T-helper 2 cell treated with Interferon-gamma antibody and Interleukin-4, amounts not matched to agents 100 ng/mL and 5 ng/mL, for 36 hours (primary cell): ENCODE data around the gene ARHGAP45. TPM values are rescaled to one million over a fixed set of nuclear protein-coding genes. Genes with fewer than 3 reads are reported as not detected.

ENCODE experiments used
- intact Hi-C: fragments of 100-400 bp; cut with micrococcal nuclease; formaldehyde crosslinking; loops from one replicate; pipeline ENCODE4 v1.15.1; 2023
- total RNA-seq: library from RNA; stranded (reverse); gene quantifications from 2 replicates; pipeline ENCODE4 v1.2.3, GENCODE V29; 2022

Gene ARHGAP45
- total RNA-seq, 1 donor from 2014 or later: 407 TPM

GRCh38 chr19:1038978-1039645 lies 27.9 kb upstream of the ARHGAP45 start:
- intact Hi-C loops: loop anchor here (5.0 kb wide), 1 partner anchor 213 kb away; no protein-coding TSS in a partner anchor

DNA sequence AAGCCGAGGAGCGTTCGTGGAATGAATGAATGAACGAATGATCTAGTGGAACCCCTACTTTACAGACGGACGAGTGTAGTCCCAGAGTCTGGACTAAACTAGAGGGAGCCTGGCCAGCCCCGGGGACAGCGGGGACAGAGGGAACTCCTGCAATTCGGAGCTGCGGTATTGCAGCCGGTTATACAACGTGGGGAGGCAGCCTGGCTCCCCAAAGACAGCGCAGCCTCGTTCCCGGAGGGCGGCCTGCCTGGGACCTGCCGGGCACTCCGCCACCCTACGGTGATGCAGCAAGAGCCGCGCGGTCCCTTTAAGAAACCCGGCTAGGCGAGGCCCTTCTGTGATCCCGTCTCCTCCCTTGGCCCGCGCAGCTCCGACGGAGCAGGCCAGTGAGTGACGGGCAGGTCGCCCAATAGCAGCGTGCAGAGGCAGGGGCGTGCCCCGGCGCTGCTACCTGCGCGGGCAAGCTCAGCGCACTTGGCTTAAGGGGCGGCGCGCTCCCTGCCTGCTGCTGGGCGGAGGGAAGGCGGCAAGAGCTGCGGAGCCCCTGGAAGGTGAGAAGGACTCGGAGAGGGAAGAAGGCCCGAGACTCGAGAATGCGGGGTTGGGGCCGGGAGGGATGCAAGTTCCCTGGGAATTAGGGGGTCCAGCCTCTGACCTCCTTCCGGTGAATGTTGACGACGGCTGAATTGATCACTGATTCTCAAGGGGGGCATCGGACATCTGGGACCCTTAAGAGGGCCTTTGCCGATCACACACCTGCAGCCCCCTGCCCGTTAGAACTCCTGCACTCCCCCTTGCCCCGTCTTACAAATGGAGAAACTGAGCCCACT lies 27.1 kb upstream of the ARHGAP45 start, which contains the start of gene ABCA7:
TSS of gene ABCA7 (plus strand) at position 462 of the 830 bp plus-strand sequence. CDS start 1,255 bp downstream, outside the sequence.
- intact Hi-C loops: loop anchor here (2.0 to 5.0 kb wide), 3 partner anchors 19 to 212 kb away; partner anchors contain the start of genes RNU6-2 and TMEM259

DNA sequence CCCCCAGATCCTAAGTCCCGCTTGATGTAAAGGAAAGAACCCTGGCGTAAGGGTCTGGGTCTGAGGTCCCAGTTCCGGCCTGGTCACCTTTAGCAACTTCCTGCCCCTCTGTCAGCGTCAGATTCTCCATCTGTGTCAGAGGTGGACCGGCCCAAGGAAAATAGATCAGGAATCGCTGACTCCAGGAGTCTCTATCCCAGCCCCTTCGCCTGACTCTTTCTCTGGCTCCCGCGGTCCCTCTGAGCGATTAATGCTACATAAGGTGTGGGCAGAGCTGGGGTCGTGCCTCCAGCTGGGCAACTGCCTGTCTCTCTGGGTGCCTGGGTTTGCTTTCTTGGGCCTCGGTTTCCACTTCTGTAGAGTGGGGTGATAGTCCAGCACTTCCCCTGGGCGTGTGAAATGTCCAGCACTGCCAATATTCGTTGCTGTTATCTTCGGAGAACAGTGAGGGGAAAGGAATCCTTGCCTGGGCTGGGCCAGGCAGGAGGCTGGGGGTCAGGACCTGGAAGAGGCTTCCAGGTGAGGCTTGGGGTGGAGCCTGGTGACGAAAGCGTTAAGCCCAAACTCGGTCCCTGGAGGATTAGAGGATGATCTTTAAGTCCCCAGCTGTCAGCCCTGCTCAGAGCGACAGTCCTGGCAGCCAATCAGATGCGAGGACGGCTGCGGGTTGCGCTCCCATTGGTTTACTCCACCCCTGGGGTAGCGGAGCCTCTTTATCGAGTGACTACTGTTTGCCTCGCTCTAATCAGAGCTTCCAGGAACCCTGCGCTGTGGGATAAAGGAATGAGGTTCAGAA lies 26.3 kb upstream of the ARHGAP45 start:
- intact Hi-C loops: loop anchor here (2.0 kb wide), 2 partner anchors 20 to 28 kb away; partner anchors contain the start of genes RNU6-2 and TMEM259

- intact Hi-C loops: loop anchor here (2.0 kb wide), 2 partner anchors 21 to 27 kb away; partner anchors contain the start of genes RNU6-2 and TMEM259
Measured at GRCh38 chr19:1041272-1041834, 25.6 kb upstream of the ARHGAP45 start.

DNA sequence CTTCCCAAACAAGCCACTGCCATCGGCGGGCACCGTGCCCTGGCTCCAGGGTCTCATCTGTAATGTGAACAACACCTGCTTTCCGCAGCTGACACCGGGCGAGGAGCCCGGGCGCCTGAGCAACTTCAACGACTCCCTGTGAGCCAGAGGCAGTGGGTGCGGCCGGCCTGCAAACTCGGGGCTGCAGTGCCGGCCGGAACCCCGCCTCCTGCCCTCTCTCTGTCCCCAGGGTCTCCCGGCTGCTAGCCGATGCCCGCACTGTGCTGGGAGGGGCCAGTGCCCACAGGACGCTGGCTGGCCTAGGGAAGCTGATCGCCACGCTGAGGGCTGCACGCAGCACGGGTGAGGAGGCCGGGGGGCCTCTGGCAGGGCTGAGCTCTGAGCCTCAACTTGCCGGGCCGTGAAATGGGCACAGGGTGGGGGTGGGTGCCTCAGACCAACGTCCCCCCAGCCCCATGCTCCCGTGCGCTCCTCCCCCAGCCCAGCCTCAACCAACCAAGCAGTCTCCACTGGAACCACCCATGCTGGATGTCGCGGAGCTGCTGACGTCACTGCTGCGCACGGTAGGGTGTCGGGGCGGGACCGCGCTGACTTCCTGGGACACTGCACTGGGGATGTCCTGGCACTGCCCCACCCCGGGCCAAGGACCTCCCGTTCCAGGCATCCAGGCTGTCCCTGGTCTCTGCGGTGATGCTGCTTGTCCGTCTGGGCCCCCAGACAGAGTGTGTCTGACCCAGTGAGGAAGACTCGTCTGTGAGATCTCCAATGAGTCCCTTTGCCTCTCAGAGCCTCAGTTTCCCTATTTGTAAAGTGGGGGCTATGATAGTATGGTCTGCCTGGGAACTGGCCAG lies 24.9 kb upstream of the ARHGAP45 start:
- intact Hi-C loops: loop anchor here (2.0 kb wide), 2 partner anchors 21 to 27 kb away; partner anchors contain the start of genes RNU6-2 and TMEM259

GRCh38 chr19:1042689-1043511 lies 24.1 kb upstream of the ARHGAP45 start:
- intact Hi-C loops: no loop called here

DNA sequence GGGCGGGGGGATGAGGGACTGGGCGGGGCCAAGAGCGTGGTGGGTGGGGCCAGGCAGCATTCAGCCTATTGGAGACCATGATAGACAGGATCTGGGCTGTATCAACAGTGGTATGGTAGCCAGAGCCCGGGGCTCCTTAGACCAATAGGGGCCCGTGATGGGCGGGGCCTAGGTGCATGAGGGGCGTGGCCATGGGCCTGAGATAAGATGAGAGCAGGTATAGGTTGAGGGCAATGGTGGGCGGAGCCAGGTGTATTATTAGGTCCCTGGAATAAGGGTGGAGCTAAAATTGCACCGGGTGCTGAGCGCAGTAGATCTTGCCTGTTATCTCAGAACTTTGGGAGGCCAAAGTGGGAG lies 21.7 kb upstream of the ARHGAP45 start:
- intact Hi-C loops: no loop called here

DNA sequence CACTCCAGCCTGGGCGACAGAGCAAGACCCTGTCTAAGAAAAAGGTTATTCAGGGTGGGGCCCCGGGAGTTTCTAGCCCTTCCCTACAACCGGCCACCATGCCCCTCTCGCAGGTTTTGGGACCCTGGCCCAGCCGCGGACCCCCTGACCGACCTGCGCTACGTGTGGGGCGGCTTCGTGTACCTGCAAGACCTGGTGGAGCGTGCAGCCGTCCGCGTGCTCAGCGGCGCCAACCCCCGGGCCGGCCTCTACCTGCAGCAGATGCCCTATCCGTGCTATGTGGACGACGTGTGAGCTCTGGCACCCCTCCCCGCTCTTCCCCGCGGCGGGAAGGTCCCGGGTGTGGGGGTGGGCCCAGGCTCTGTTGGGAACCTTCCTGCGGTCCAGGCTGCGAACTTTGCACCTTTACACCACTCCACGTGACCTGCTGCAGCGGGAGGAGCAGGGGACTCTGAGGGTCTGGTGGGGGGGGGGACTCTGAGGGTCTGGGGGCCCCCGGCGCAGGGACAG lies 20.8 kb upstream of the ARHGAP45 start:
- intact Hi-C loops: no loop called here

DNA sequence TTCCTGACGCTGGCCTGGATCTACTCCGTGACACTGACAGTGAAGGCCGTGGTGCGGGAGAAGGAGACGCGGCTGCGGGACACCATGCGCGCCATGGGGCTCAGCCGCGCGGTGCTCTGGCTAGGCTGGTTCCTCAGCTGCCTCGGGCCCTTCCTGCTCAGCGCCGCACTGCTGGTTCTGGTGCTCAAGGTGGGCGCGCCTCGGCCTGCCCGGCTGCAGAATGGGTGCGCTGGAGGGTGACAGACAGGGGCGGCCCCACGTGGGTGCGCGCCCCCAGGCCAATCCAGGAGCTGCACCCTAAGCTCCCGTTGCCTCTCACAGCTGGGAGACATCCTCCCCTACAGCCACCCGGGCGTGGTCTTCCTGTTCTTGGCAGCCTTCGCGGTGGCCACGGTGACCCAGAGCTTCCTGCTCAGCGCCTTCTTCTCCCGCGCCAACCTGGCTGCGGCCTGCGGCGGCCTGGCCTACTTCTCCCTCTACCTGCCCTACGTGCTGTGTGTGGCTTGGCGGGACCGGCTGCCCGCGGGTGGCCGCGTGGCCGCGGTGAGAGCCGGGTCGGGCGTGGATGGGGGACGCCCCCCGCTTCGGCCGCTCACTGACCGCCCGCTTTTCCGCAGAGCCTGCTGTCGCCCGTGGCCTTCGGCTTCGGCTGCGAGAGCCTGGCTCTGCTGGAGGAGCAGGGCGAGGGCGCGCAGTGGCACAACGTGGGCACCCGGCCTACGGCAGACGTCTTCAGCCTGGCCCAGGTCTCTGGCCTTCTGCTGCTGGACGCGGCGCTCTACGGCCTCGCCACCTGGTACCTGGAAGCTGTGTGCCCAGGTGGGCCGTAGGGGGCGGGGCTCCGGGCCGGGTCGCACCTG lies 19.9 kb upstream of the ARHGAP45 start:
- intact Hi-C loops: no loop called here

DNA sequence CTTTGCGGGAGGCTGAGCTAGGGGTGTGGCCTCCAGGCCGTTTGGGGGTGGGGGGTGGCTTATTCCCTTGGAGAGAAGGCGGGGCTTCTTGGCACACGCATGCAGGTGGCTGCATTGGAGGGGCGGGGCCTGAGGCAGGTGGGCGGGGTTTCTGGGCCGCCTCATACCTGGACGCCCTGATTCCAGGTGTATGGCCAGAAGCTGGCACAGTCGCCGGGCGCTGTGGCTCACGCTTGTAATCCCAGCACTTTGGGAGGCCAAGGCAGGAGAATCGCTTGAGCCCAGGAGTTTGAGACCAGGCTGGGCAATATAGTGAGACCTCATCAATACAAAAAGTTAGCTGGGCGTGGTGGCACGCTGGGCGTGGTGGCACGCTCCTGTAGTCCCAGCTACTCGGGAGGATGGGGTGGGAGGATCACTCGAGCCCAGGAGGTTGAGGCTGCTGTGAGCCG lies 19.2 kb upstream of the ARHGAP45 start:
- intact Hi-C loops: no loop called here

DNA sequence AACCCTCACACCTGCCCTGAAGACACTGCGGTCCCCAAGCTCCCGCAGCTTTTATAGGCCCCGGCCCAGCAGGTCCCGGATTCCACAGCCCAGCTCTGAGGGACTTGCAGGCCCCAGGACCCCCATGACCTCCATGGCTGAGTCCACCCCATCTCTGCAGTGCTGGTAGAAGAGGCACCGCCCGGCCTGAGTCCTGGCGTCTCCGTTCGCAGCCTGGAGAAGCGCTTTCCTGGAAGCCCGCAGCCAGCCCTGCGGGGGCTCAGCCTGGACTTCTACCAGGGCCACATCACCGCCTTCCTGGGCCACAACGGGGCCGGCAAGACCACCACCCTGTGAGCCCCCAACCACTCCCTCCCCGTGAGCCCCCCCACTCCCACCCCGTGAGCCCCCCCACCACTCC lies 17.9 kb upstream of the ARHGAP45 start:
- intact Hi-C loops: no loop called here

DNA sequence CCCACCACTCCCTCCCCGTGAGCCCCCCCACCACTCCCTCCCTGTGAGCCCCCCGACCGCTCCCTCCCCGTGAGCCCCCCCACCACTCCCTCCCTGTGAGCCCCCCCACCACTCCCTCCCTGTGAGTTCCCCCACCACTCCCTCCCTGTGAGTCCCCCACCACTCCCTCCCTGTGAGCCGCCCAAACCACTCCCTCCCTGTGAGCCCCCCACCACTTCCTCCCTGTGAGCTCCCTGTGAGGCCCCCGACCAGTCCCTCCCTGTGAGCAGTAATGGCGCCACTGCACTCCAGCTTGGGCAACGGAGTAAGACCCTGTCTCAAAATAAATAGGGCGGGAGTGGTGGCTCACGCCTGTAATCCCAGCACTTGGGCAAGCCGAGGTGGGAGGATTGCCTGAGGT lies 17.2 kb upstream of the ARHGAP45 start:
- intact Hi-C loops: no loop called here

GRCh38 chr19:1050989-1051788 lies 15.8 kb upstream of the ARHGAP45 start:
- intact Hi-C loops: no loop called here

- intact Hi-C loops: no loop called here
Measured at GRCh38 chr19:1051791-1052190, 15.2 kb upstream of the ARHGAP45 start.

GRCh38 chr19:1052349-1052975 lies 14.5 kb upstream of the ARHGAP45 start:
- intact Hi-C loops: no loop called here
